Nephron (organoid): Measurements from ENCODE around the gene LSM14B.

ENCODE experiments used
- H3K27ac Mint-ChIP-seq, 3 experiments: 2 replicates each; pipeline ENCODE4 v1.8.0; 2020; ENCODE audit warnings: mixed read lengths in 3 of 3, mild to moderate bottlenecking in 2 of 3, moderate library complexity in 1 of 3
- H3K27me3 Mint-ChIP-seq: 2 replicates; pipeline ENCODE4 v1.8.0; 2021; ENCODE audit warnings: low read depth, mild to moderate bottlenecking, moderate library complexity, mixed read lengths
- H3K36me3 Mint-ChIP-seq: 2 replicates; pipeline ENCODE4 v1.8.0; 2020; ENCODE audit warnings: low read depth, mixed read lengths
- H3K4me1 Mint-ChIP-seq: 2 replicates; pipeline ENCODE4 v1.8.0; 2020; ENCODE audit warnings: mixed read lengths
- H3K4me3 Mint-ChIP-seq, 3 experiments: 2 replicates each; pipeline ENCODE4 v1.8.0; 2020; ENCODE audit warnings: mild to moderate bottlenecking in 3 of 3, mixed read lengths in 3 of 3, moderate library complexity in 2 of 3
- H3K9me3 Mint-ChIP-seq: 2 replicates; pipeline ENCODE4 v1.8.0; 2020; ENCODE audit warnings: mixed read lengths
- TF ChIP-seq, protein P1 (sequence below), 3 experiments: fragments of 200-600 bp; sonication (generic); IDR thresholded peaks; one replicate each; pipeline ENCODE4 v1.5.0; 2021; ENCODE audit warnings: antibody characterized with exemption in 3 of 3; ENCODE audit not compliant: unreplicated experiment in 3 of 3

Gene LSM14B

DNA sequence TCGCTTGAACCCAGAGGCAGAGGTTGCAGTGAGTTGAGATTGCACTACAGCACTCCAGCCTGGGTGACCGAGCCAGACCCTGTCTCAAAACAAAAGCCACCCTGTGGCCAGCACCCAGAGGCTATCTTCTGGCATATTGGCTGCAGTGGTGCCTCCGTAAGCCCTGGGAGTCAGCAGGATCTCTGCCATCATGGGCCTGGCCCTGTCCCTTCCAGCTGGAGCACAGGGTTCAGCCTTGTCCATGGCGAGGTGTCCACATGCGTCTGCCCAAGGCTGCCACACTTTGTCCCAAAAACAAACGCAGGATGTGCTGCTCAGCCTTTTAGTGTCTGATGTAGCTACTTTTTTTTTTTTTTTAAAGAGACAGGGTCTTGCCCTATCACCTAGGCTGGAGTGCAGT is 45.2 kb downstream of the LSM14B start:
- TF ChIP-seq, protein P1, sequence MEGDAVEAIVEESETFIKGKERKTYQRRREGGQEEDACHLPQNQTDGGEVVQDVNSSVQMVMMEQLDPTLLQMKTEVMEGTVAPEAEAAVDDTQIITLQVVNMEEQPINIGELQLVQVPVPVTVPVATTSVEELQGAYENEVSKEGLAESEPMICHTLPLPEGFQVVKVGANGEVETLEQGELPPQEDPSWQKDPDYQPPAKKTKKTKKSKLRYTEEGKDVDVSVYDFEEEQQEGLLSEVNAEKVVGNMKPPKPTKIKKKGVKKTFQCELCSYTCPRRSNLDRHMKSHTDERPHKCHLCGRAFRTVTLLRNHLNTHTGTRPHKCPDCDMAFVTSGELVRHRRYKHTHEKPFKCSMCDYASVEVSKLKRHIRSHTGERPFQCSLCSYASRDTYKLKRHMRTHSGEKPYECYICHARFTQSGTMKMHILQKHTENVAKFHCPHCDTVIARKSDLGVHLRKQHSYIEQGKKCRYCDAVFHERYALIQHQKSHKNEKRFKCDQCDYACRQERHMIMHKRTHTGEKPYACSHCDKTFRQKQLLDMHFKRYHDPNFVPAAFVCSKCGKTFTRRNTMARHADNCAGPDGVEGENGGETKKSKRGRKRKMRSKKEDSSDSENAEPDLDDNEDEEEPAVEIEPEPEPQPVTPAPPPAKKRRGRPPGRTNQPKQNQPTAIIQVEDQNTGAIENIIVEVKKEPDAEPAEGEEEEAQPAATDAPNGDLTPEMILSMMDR (IDR thresholded peaks at IDR 0.05; ENCODE audit: unreplicated experiment in 3 of 3) = no peak
- no peaks in the 10 kb centered on the region for H3K4me1 Mint-ChIP-seq
- peaks cover 22% of the 10 kb centered on the region for H3K36me3 Mint-ChIP-seq
- H3K9me3 Mint-ChIP-seq = no peaks in the 10 kb centered on the region
- no peak overlapping the region for H3K4me3 Mint-ChIP-seq
- no peak overlapping the region for H3K27ac Mint-ChIP-seq
- no peaks in the 10 kb centered on the region for H3K27me3 Mint-ChIP-seq

DNA sequence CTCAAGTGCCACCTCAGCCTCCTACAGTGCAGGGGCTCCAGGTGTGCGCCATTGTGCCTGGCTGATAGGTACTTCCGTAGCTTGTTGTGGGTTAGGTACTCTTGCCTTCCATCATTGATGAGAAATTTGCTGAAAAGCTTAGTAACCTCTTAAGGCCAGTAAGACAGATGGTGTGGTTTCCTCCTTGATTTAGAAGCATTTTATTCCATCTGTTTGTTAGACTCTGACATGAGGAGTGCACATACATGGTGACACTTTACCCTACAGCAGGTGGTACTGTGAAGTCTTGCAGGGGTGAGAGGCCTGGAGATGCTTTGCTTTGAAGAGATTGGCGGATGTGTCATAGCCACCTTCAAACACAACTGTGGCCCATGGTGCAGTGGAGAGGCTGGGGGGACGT is 45.8 kb downstream of the LSM14B start:
- peaks cover 22% of the 10 kb centered on the region for H3K36me3 Mint-ChIP-seq
- TF ChIP-seq, protein P1 (IDR thresholded peaks at IDR 0.05; ENCODE audit: unreplicated experiment in 3 of 3) = no peak
- no peaks in the 10 kb centered on the region for H3K4me1 Mint-ChIP-seq
- no peaks in the 10 kb centered on the region for H3K27me3 Mint-ChIP-seq
- H3K27ac Mint-ChIP-seq = no peak overlapping the region
- H3K9me3 Mint-ChIP-seq = no peaks in the 10 kb centered on the region
- no peak overlapping the region for H3K4me3 Mint-ChIP-seq

DNA sequence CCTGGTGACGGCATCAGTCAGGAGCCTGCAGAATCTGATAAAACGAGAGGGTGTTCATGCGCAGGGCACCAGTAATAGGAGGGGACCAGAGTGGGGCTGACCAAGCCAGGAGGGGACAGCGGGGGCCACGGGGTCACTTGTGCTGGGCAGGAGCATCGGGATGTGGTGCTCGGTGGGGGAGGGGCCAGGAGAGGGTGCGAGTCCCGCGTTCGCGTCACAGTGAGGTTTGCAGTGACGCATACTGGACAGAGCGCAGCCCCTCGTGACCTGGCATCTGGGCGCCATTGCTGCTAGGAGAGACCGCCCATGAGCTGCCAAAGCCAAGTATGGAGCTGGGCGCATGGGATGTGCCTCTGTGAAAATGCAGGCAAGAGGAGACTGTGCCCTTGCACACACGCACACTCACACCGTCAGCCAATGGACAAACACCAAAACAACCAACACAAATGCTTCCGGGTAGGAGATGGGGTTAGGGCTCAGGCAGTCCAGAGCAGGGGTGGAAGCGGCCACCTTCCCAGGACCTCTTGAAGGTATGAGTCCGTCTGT is 46.7 kb downstream of the LSM14B start:
- Mint-ChIP-seq H3K9me3 (no peaks in the 10 kb centered on the region), H3K4me3 (no peak overlapping the region), H3K36me3 (peaks cover 20% of the 10 kb centered on the region), H3K27me3 (no peaks in the 10 kb centered on the region), H3K4me1 (no peaks in the 10 kb centered on the region), H3K27ac (no peak overlapping the region)
- TF ChIP-seq, protein P1 (IDR thresholded peaks at IDR 0.05; ENCODE audit: unreplicated experiment in 3 of 3) = no peak

DNA sequence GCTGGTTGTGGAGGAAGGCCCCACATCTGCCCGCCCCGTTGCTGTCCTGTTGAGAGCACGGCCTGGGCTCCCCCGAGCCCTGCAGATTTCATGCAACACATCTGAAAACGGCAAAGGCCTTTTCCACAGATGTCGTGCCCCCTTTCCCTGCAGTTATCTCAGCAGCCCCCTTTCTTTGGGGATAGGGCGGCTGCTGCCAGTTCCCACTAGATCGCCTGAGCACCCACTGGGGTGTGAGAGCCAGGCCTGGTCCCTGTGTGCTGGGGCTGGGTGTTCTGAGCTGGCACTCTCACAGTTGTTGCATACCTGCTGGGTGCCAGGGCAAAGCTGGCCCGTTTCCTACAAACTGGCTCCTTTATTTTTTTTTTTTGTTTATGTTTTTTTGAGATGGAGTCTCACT is 48.3 kb downstream of the LSM14B start:
- Mint-ChIP-seq H3K4me1 (no peaks in the 10 kb centered on the region), H3K27me3 (no peaks in the 10 kb centered on the region), H3K36me3 (peaks cover 28% of the 10 kb centered on the region), H3K9me3 (no peaks in the 10 kb centered on the region), H3K27ac (no peak overlapping the region), H3K4me3 (no peak overlapping the region)
- TF ChIP-seq, protein P1 (IDR thresholded peaks at IDR 0.05; ENCODE audit: unreplicated experiment in 3 of 3) = no peak

DNA sequence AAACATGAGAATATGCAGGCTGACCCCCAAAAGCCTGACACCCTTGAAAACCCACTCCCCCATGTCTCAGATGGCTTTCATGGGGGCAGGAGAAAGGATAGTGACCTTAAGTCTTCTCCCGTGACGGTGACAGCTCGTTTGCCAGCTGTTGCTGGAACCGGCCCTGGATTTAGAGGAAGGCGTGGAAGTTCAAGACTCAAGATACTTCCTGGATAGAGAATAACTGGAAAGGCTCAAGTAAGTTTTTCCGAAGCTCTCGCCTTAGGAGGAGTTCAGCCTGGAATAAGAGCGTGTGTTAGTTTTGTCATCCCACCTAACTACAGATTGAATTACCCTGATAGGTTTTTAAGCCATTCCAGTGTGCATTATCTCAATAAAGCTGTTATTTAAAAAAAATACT is 49.0 kb downstream of the LSM14B start:
- Mint-ChIP-seq H3K36me3 (peaks cover 24% of the 10 kb centered on the region), H3K27me3 (no peaks in the 10 kb centered on the region), H3K4me1 (no peaks in the 10 kb centered on the region), H3K4me3 (no peak overlapping the region), H3K27ac (no peak overlapping the region), H3K9me3 (no peaks in the 10 kb centered on the region)
- TF ChIP-seq, protein P1 (IDR thresholded peaks at IDR 0.05; ENCODE audit: unreplicated experiment in 3 of 3) = no peak

DNA sequence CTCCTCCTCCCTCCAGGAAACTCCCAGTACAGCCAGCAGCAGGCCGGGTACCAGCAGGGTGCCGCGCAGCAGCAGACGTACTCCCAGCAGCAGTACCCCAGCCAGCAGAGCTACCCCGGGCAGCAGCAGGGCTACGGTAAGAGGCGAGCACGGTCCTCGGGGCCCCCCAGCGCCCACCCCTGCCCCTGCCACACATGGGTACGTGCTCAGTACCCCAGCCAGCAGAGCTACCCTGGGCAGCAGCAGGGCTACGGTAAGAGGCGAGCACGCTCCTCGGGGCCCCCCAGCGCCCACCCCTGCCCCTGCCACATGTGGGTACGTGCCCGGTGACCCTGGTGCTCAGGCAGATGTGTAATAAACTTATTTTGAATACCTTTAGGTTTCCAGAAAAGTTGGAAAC is 50.4 kb downstream of the LSM14B start:
- H3K27me3 Mint-ChIP-seq = no peaks in the 10 kb centered on the region
- H3K9me3 Mint-ChIP-seq = no peaks in the 10 kb centered on the region
- no peaks in the 10 kb centered on the region for H3K4me1 Mint-ChIP-seq
- no peak overlapping the region for H3K4me3 Mint-ChIP-seq
- no peak overlapping the region for H3K27ac Mint-ChIP-seq
- TF ChIP-seq, protein P1 (IDR thresholded peaks at IDR 0.05; ENCODE audit: unreplicated experiment in 3 of 3) = no peak
- H3K36me3 Mint-ChIP-seq = peaks cover 21% of the 10 kb centered on the region
